ENCODE measurements around the gene ELK3.

The ELK3 gene

GRCh38 chr12:96193725-96194575 lies at the start of gene ELK3:
TSS of gene ELK3 (plus strand) at chr12:96194375.
- DNase-seq (ENCODE audit: low read depth): no peak

- DNase-seq (ENCODE audit: low read depth): no peak
Measured at GRCh38 chr12:96146747-96147146, 47.4 kb upstream of the ELK3 start.

GRCh38 chr12:96150442-96150841 lies 43.7 kb upstream of the ELK3 start:
- no peak for DNase-seq (ENCODE audit: low read depth)

GRCh38 chr12:96152164-96152563 lies 42.0 kb upstream of the ELK3 start:
- DNase-seq (ENCODE audit: low read depth): no peak

- no peak for DNase-seq (ENCODE audit: low read depth)
Measured at GRCh38 chr12:96153131-96153725, 40.9 kb upstream of the ELK3 start.

GRCh38 chr12:96155181-96155580 lies 39.0 kb upstream of the ELK3 start:
- DNase-seq (ENCODE audit: low read depth): no peak

GRCh38 chr12:96155781-96156180 lies 38.4 kb upstream of the ELK3 start:
- DNase-seq (ENCODE audit: low read depth): no peak

- no peak for DNase-seq (ENCODE audit: low read depth)
Measured at GRCh38 chr12:96156211-96156610, 38.0 kb upstream of the ELK3 start.

- DNase-seq (ENCODE audit: low read depth): no peak
Measured at GRCh38 chr12:96157427-96157826, 36.7 kb upstream of the ELK3 start.

GRCh38 chr12:96164951-96165811 lies 29.0 kb upstream of the ELK3 start:
- DNase-seq (ENCODE audit: low read depth): no peak

- DNase-seq (ENCODE audit: low read depth): no peak
Measured at GRCh38 chr12:96166765-96167164, 27.4 kb upstream of the ELK3 start.

- no peak for DNase-seq (ENCODE audit: low read depth)
Measured at GRCh38 chr12:96167492-96167891, 26.7 kb upstream of the ELK3 start.

- DNase-seq (ENCODE audit: low read depth): no peak
Measured at GRCh38 chr12:96170328-96170727, 23.8 kb upstream of the ELK3 start.

- no peak for DNase-seq (ENCODE audit: low read depth)
Measured at GRCh38 chr12:96170762-96171161, 23.4 kb upstream of the ELK3 start.

- DNase-seq (ENCODE audit: low read depth): no peak
Measured at GRCh38 chr12:96171905-96172304, 22.3 kb upstream of the ELK3 start.

GRCh38 chr12:96172981-96173380 lies 21.2 kb upstream of the ELK3 start:
- no peak for DNase-seq (ENCODE audit: low read depth)

- DNase-seq (ENCODE audit: low read depth): no peak
Measured at GRCh38 chr12:96176575-96176974, 17.6 kb upstream of the ELK3 start.

- DNase-seq (ENCODE audit: low read depth): no peak
Measured at GRCh38 chr12:96177013-96177412, 17.2 kb upstream of the ELK3 start.

GRCh38 chr12:96183734-96184370 lies 10.3 kb upstream of the ELK3 start:
- no peak for DNase-seq (ENCODE audit: low read depth)

GRCh38 chr12:96185914-96186313 lies 8.3 kb upstream of the ELK3 start:
- no peak for DNase-seq (ENCODE audit: low read depth)

GRCh38 chr12:96186607-96187301 lies 7.4 kb upstream of the ELK3 start:
- DNase-seq (ENCODE audit: low read depth): no peak

GRCh38 chr12:96187956-96188355 lies 6.2 kb upstream of the ELK3 start:
- DNase-seq (ENCODE audit: low read depth): no peak
